ENCODE results near the gene MMP28.
A peak's percentile ranks its signal among the peaks of the same experiment; 100 is the strongest.

MMP28 gene, protein sequence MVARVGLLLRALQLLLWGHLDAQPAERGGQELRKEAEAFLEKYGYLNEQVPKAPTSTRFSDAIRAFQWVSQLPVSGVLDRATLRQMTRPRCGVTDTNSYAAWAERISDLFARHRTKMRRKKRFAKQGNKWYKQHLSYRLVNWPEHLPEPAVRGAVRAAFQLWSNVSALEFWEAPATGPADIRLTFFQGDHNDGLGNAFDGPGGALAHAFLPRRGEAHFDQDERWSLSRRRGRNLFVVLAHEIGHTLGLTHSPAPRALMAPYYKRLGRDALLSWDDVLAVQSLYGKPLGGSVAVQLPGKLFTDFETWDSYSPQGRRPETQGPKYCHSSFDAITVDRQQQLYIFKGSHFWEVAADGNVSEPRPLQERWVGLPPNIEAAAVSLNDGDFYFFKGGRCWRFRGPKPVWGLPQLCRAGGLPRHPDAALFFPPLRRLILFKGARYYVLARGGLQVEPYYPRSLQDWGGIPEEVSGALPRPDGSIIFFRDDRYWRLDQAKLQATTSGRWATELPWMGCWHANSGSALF

DNA sequence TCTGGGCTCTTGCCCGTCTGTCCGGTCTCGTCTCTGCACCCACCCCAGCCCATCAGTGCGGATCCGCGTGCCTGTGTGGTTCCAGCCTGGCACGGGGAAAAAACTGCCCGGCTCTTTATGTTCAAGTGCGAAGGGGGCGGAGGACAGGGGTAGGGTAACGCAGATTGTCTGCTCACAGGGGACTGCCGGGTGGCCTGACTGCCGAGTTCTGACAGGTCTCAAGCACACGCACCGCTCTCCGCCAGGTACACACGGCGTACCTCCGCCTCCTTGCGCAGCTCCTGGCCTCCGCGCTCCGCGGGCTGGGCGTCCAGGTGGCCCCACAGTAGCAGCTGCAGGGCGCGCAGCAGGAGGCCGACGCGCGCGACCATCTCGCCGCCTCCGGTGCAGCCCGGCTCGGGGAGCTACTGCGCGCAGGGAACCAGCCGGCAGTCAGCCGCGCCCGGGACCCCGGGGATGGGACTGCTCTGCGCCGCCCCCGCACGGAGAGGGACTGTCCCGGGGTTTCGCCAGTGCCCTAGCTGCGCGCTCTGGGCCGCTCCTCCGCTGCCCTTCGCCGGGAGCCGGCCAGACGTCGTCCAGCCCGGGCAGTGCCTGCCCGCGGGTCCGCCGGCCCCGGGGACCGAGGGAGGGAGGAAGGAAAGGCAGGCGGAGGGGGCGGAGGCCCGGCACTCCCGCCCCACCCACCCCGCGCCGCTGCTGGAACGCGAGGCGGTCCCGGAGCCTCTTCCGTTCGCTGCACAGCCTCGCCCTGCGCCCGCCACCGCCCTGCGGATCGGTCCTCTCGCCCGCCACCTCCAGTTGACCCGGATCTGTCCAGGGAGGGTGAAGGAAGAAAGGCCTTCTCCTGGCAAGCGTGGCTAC lies at the start of gene MMP28:
TSS of gene MMP28 (minus strand) at position 635 of the 864 bp plus-strand sequence. CDS start at position 371, 264 bp downstream.
- DNase-seq, result no peak

DNA sequence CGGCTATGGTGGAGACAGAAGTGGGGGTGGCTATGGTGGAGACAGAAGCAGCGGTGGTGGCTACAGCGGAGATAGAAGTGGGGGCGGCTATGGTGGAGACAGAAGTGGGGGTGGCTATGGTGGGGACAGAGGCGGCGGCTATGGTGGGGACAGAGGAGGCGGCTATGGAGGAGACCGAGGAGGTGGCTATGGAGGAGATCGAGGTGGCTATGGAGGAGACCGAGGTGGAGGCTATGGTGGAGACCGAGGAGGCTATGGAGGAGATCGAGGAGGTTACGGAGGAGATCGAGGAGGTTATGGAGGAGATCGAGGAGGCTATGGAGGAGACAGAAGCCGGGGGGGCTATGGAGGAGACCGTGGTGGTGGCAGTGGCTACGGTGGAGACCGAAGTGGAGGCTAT lies 49.1 kb upstream of the MMP28 start:
- no peak for DNase-seq

DNA sequence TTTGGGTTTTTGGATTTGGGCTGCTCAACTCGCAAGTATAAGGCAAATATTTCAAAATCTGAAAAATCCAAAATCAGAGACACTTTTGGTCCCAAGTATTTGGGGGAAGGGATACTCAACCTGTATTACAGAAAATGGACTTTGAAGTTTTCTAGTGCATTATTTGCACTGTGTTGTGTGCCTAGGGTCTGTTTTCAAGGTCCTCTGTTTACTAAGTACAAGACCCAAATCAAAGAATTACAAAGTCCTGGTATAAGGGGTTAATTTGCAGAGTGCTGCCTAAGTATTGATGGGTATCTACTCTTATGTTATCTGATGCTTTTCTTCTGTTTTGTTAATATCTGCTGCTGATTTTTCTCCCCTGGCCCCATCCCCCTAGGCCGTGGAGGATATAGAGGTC lies 48.3 kb upstream of the MMP28 start:
- no peak for DNase-seq

DNA sequence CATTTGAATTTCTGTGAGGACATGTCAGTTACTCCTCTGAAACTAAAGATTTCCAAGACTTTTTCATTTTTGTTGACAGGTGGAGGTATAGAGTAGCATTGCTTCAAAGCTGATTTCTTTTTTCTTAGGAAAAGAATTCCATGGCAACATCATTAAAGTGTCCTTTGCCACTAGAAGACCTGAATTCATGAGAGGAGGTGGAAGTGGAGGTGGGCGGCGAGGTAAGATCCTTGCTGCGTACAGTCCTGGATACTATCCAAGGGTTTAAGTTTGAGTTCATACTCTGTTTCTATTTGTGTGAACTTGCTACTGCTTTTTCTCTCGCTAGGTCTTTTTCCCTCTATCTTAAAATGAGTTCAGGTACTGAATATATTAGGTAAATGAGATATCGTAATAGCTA lies 46.8 kb upstream of the MMP28 start:
- DNase-seq, result no peak

DNA sequence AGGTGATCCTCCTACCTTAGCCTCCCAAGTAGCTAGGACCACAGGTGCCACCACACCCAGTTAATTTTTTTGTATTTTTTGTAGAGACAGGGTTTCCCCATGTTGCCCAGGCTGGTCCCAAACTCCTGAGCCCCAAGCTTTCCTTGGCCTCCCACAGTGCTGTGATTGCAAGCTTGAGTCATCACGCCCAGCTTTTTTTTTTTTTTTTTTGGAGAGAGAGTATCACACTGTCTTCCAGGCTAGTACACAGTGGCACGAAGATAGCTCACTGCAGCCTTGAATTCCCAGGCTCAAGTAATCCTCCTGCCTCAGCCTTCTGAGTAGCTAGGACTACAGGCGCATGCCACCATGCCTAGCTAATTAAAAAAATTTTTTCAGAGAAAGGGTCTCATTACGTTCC lies 46.1 kb upstream of the MMP28 start:
- DNase-seq, result no peak

DNA sequence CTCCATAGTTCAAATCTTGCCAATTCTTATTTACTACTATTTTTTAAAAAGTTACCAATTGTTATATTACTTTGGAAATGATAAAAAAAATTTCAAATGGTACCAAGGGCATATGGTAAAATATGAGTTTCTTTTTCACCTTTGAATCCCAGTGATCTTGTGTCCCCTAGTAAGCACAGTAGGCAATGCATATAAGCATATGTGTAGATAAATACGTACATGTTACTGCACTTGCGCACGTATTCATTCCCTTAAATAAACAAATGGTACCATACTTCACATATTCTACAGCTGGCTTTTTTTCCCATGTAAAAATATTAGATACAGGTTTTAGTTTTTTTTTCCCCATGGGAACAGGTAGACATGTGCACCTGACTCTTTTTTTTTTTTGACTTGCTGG lies 45.7 kb upstream of the MMP28 start:
- no peak for DNase-seq

DNA sequence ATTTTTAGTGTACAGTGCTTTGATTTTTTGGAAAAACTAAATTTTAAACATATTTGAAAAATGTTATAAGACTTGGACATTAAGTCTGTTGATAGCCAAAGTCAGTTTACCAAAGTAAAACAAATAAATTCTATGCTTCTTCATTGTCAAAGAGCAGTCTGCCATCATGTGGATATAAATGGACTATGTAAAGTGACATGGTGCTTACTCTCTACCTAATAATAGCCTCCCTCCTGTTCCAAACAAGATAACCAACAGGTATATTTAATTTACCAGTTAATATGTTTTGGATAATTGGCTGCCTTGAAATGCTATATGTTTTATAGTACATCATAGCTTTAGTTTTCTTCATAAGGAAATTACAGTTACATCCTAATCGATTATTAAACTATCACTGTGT lies 29.8 kb upstream of the MMP28 start:
- DNase-seq, result no peak

DNA sequence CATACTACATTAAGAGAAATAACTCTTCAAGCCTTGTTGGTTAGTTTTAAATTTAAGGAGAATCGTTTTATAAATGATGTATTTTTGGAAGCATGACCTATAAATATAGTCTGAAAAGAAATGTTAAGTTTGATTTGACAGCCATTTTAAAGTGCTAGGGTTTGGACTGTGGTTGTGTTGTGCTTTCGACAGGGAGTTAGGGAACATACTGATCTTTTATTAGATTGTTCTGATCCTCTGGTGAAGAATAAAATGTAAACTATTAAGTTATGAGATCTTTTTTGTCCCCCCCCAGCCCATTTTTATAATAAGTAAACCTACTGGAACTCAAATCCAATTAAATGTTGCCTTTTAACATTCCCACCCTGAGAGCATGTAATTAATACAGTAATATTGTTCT lies 25.9 kb upstream of the MMP28 start:
- no peak for DNase-seq

DNA sequence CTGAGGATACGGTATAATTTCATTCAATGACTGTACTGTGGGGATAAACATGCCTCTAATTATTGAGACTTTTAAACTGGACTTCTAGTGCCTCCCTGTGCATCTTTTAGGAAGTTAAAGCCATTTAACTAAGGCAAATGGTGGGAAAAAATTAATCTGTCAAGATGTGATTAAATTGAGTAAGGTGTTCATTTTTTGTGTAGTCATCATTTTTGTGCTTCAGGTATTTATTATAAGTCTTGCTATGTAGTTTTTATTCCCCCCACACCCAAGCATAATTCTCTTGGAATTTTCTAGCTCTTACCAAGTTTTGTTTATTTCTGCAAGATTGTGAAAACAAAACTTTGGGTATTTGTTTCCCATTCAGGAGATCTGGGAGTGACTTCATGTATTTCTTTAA lies 24.0 kb upstream of the MMP28 start:
- DNase-seq, result no peak

DNA sequence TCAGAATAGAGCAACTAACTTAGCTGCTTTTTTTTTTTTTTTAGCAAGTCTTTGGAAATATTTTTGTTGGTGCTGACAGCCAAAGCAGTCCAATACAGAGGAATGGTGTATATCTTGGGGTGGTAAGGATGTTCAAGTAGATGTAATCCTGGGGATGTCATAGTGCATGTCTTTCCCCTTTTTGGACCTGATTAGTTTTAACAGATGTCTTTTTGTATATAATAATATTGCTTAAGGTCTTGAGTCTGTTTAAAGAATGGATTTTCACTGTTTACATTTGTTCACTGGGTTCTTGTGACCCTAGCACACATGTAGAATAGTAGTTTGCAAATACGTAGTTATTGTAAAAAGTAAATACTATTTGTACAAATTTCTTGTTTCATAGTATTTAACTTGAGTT lies 21.8 kb upstream of the MMP28 start:
- no peak for DNase-seq

DNA sequence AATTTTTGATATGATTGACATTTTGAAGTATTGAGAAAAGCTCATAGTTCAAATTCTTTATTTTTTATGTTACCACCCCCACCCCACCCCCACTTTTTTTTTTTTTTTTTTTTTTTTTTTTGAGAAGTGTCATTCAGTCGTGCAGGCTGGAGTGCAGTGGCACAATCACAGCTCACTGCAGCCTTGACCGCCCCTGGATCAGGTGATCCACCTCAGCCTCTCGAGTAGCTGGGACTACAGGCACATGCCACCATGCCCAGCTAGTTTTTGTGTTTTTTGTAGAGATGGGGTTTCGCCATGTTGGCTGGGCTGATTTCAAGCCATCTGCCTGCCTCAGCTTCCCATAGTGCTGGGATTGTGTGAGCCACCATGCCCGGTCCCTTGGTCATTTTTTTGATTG lies 21.3 kb upstream of the MMP28 start:
- DNase-seq, result no peak

DNA sequence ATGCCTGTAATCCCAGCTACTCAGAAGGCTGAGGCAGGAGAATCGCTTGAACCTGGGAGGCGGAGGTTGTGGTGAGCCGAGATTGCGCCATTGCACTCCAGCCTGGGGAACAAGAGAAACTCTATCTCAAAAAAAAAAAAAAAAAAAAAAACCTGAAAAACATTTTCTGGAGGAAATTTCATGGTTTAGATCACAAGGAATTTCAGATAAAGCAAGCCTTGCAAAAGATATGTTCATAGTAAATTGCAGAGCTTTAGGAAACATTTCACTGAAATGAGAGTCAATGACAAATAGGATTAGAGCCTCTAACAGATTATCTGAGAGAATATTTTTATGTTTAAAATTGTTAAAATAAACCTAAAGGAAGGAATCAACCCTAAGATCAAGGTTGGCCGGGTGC lies 17.0 kb upstream of the MMP28 start:
- DNase-seq, result no peak

DNA sequence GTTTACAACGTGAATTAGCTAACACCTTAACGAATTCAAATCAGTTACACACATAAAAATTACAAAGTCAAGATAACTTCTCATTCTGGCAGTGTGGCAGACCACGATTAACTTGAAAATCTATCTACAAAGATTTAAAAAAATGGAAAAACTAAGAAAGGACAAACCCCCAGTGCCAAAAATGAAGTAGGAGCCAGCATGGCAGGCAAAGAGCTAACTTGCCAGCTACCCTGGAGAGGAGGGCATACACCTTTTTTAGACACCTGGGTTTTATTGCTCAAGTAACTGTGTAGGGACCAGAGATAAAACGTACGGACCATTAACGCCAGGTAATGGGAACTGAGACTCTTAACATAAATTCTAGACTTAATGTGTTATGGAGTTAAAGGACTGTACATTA lies 16.3 kb upstream of the MMP28 start:
- DNase-seq, result no peak

DNA sequence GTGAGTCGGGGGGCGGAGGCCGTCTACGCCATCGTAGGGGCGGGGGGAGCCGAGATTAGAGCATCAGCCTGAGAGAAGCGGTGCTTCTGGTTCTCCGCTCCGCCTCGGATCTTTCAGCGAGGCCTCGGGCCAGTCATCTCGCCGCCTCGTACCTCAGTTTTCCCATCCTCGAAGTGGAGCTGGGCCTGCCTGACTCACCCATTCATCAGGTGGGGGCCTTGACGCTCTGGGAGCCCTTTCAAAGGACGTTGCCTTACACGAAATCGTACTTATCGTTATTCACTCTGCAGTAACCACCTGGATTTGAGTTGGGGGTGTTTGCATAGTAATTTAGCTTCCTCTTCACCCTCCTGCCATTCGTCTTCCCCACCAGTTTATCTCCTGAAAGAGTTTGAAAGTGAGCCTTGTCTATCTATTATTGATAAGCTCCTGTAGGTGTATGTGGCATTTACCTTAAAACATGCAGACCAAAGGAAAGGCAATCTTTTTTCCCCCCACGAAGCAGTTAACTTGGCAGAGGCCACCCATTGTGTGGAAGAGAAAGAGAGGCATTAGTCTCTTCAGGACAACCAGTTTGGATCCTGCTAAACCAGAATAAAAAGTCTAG lies 14.5 kb upstream of the MMP28 start:
- no peak for DNase-seq

DNA sequence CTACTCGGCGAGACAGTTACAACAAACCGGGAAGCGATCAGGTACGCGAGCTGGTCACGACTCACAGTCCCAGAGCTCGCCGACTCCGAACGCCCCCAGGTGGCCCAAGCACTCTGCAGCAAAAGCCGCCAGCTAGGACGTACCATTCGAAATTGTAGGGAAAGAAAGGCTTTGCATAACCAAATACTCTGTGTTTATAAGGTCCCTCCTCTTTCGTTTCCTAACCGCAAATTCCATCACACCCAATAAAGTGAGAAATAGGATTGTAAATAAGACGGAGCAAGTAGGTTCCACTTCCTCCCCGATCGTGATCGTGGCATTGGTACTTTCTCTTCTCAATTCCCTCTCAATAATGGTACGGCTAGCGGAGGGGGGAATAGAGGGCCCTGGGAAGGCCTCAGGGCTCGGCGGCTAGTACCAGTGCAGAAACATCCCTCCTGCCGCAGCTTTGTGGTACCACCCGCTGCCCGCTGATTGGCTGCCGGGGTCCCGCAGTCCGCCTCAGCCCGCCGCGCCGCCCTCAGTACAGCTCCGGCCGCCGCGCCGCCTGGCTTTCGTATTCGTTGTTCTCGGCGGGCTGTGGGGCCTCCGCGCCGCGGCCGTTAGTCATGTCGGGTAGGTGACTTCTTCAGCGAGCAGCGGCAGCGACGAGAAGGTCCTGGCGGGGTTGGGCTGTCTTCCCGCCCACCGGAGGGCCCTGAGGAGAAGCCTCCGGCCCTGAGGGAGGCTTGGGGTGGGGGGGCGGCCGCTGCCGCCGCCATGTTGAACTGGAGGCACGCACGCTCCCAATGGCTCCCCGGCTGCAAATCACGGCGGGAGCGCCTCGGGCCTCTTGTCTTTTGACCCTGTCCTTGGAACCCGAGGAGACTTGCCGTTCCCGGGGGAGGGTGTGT lies 13.8 kb upstream of the MMP28 start, which contains the start of gene TAF15:
TSS of gene TAF15 (plus strand) at position 523 of the 893 bp plus-strand sequence. CDS start at position 609, 86 bp downstream.
- peak; percentile 87 for DNase-seq

DNA sequence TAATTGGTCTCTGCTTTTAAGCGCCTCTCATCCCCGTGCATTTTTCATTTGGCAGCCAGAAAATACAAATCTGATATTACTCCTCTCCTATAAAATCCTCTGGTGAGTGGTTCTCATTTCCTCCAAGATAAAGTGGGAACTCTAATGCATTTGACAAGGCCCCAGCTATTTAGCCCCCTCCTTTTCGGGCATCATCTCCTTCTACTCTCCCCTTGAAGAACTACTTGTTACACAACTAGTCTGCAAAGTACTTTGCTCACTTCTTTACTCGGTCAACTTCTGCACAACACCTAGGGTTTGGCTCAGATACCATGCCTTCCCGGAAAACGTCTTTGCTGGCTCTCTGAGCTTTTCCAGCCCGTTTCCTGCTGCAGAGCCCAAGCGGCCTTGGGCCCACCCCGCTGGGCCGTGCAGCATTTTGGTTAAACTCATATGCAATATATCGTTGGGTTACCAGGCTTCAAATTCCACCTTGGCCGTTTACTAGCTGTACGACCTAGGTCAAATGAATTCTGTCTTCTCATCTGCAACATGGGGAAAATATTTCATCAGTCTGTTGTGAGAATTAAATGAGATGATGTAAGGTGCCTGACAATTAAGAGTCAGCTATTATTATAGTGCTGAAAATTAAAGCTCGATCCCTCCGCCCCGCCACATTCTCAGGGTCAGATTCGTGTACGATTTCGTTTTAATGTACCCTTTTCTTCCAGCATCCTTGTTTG lies 13.0 kb upstream of the MMP28 start:
- DNase-seq, result no peak

DNA sequence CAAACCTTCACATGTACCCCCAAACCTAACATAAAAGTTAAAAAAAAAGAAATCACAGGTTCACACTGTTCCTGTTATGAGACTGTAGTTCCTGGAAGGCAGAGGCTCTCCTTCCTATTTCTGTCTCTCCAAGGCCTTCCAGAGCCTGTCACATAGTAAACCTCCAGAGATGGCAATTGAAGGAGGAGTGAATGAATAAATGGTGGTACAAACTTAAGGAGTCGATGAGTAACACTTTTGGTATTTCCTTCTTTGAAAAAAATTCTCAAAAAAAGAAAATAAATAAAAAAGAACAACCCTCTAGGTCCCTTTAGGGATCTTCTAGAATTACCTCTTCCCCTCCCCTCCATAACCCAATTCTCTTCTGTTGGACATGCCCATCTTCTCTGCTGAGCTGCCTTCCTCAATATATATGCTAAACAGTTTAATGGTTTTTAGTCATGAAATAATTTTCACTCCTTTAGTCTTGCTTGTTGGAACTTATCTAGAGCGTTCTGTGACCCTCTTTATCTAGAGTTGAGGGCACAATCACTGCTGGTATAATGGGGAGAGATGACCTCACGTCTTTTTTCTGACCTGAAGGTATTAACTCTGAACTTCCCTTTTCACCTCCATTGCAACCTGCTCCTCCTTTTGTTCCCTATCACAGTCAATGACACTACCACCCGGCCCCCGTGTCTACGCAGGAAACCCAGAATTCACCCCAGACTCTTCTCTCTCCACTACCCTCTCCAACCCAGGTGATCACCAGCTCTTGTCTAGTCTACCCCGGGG lies 12.1 kb upstream of the MMP28 start:
- no peak for DNase-seq

DNA sequence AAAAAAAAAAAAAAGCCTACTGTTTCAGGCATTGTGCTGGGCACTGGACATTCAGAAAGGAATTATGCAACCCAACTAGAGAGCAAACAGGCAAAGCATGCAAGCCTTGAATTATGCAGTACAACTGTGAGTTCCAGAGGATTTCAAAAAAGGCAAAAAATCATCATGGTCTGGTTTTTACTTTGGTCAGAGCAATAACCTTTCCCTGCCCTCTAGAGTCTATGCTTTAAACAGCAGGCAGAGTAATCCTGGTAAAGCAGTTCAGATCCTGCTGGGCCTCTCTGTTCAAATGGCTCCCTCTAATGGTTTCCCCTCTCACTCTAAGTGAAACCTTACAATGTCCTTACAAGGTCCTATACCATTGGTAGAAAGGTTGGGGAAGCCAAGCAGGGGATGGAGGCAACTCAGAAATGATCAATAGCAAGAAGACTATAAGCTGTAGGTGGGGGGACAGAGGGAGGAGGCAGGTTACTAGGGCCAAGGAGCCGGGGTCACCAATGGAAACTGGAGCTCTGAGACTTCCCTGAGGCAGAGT lies 9.3 kb upstream of the MMP28 start:
- DNase-seq, result no peak

DNA sequence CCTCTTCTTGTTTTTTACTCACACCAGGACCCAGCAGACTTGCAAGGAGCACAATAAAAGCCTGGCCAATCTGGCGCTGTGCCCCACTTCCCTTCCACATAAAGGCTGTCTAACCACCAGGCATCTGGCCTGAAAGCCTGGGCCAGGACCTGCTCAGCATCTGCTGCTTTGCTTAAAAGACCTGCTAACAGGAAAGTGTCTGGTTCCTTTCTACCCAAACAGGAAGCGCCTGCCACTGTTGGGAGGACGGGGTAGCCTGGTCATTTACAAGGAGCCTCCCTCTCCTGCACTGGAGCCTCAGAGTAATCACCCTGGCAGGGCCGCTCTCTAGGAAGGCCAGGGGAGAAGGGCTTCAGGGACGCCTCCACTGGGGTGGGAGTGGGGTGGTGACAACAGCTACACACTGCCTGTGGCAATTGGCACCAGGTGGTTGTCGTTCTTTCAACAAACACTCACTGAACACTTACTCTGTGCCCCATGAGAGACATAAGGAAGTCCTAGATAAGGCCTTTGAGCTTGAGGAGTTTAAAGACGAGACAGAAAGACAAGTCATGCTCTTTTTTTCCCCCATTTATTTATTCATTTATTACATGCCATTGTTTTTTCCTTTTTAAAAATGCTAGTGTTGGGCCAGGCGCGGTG lies 6.3 kb upstream of the MMP28 start:
- no peak for DNase-seq

DNA sequence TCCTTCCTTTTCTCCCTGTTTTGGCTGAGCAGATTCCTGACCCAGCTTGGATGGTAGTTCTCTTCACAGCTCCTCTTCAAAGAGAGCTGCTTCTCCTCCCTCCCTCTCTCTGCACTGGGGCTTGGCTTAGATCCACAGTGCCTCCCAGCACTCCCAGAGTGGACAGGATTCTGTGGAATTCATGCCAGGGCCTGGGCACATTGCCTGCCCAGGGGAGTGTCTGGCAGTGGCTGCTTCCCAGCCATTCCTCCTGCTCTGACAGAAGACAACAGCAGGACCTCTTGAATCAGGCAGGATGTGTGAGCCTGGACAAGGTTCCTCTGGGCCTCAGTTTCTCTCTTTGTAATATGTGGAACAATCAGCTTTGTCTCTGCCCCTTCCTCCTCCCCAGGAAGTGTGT lies 4.5 kb upstream of the MMP28 start:
- DNase-seq, result no peak
